Measurements from ENCODE around the gene EFNA3. TPM values are rescaled to one million over a fixed set of nuclear protein-coding genes. Genes with fewer than 3 reads are reported as not detected.

EFNA3 gene
- total and polyA plus RNA-seq, 9 of the 15 experiments (the other 6 are each of a cell fraction or from before 2014, with no cell fraction given) = 0.59 to 7.9 (median 4.7) TPM

GRCh38 chr1:155040358-155041093, 38.1 kb upstream of the EFNA3 start:
- no peak for ATAC-seq
- H3K4me3 ChIP-seq = no peak overlapping the region
- no peaks in the 10 kb centered on the region for H3K9me3 ChIP-seq (replicated peaks; ENCODE audit: control insufficient read depth, insufficient read depth, low read depth, low read length)
- peaks cover 4% of the 10 kb centered on the region; the same call in 1 of the 2 replicates for H4K20me1 ChIP-seq (replicated peaks; ENCODE audit: control insufficient read depth, insufficient read depth, low read length)
- no peak overlapping the region for H3K27ac ChIP-seq (ENCODE audit: extremely low read depth, low read depth, low read length)
- no peak overlapping the region for H2AFZ ChIP-seq (ENCODE audit: low read depth, low read length)
- TF ChIP-seq DIDO1 (tag; IDR thresholded peaks at IDR 0.05; ENCODE audit: low read depth) (no peak), NRF1 (conservative IDR thresholded peaks at IDR 0.05 in 1 of 2, IDR thresholded peaks at IDR 0.05 in 1 of 2) (peak; percentile 39; a peak in 2 of 4 replicates), E2F6 (IDR thresholded peaks at IDR 0.05; ENCODE audit: borderline replicate concordance in 1 of 2, extremely low read depth in 1 of 2, insufficient read depth in 1 of 2, insufficient read length in 1 of 2, low read depth in 1 of 2, low read length in 1 of 2, poor library complexity in 1 of 2, severe bottlenecking in 1 of 2) (no peak)
- ChIA-PET CTCF (ENCODE audit: low intra/inter-chr PET ratio) (no interaction called here), POLR2A (interaction anchor here (0.5 to 1.4 kb wide), 4 partner anchors 18 to 85 kb away, joined by 3 to 4 read pairs (median 3); no protein-coding TSS in a partner anchor)
- in situ Hi-C loops (cut with MboI) (no loop called here), intact Hi-C loops (cut with micrococcal nuclease) (no loop called here)
- no peaks in the 10 kb centered on the region for H3K36me3 ChIP-seq (ENCODE audit: control insufficient read depth, insufficient read depth, low read length)
- H3K79me2 ChIP-seq (ENCODE audit: control insufficient read depth, insufficient read depth, low read length) = no peaks in the 10 kb centered on the region
- 20% methylated on average over 14 of the region's 14 CpGs for WGBS (ENCODE audit: insufficient coverage, low coverage, missing lambda C conversion rate)
- H3K4me2 ChIP-seq (ENCODE audit: insufficient read depth, low read length) = no peak overlapping the region
- no peak for DNase-seq (ENCODE audit: extremely low read depth in 1 of 4, low spot score in 3 of 4)
- no peak for FAIRE-seq
- H3K4me1 ChIP-seq (replicated peaks in 1 of 2; ENCODE audit: control insufficient read depth in 2 of 2, insufficient read depth in 2 of 2, low read length in 2 of 2) = peaks cover 8 to 13% of the 10 kb centered on the region in 2 experiments; a peak in 3 of 5 replicates
- no peak overlapping the region for H3K9ac ChIP-seq (ENCODE audit: insufficient read depth in 1 of 2, low read depth in 2 of 2, low read length in 2 of 2)
- peaks cover under 1% of the 10 kb centered on the region for H3K9me1 ChIP-seq (ENCODE audit: control insufficient read depth, insufficient read depth, low read length)
- no TSS peak for BruUV-seq (replicated peaks)
- peaks cover 0 to 5% of the 10 kb centered on the region in 2 experiments; a peak in 2 of 5 replicates for H3K27me3 ChIP-seq (ENCODE audit: control insufficient read depth in 2 of 2, insufficient read depth in 2 of 2, low read length in 2 of 2)
